Colonic mucosa (tissue), 4 donors: ENCODE data around the gene TBX10. TPM values are rescaled to one million over a fixed set of nuclear protein-coding genes. Genes with fewer than 3 reads are reported as not detected.

Experiments used
- DNase-seq: peaks from one replicate; pipeline ENCODE4 v3.0.0-alpha.2; 2020
- H3K27ac ChIP-seq: fragments of 200-600 bp; one replicate; pipeline ENCODE4 v1.8.0; 2021
- H3K27me3 ChIP-seq: fragments of 200-600 bp; one replicate; pipeline ENCODE4 v1.8.0; 2021
- H3K36me3 ChIP-seq: fragments of 200-600 bp; one replicate; pipeline ENCODE4 v1.8.0; 2021
- H3K4me1 ChIP-seq: fragments of 200-600 bp; one replicate; pipeline ENCODE4 v1.8.0; 2021; ENCODE audit warnings: mild to moderate bottlenecking
- H3K4me3 ChIP-seq: fragments of 200-600 bp; one replicate; pipeline ENCODE4 v1.8.0; 2021
- H3K9ac ChIP-seq, 2 donors: one replicate each; pipeline ENCODE4 v1.7.0; 2013; ENCODE audit warnings: control low read depth in 2 of 2, low read depth in 2 of 2, low read length in 2 of 2
- H3K9me3 ChIP-seq: fragments of 200-600 bp; one replicate; pipeline ENCODE4 v1.8.0; 2021
- intact Hi-C: fragments of 100-400 bp; cut with DNase I; formaldehyde crosslinking; loops from one replicate; pipeline ENCODE4 v1.14.1; 2022
- total RNA-seq, 2 donors: library from RNA; stranded (reverse); fragmentation: NEBNext Ultra II Directional in 1 of 2; extraction: Animal tissue kit (Norgen Biotek cat#: 25700) in 1 of 2; gene quantifications; one replicate each; pipeline ENCODE4 v1.2.1, GENCODE V29; 2021
- TF ChIP-seq, protein P1 (sequence below): fragments of 200-600 bp; IDR thresholded peaks from one replicate; pipeline ENCODE4 v1.8.0; 2022; ENCODE audit warnings: antibody characterized with exemption, mild to moderate bottlenecking
- donor health status: healthy.
- donor health status: DM: no; HTN: no; CAD: no.
- donor health status: DM: no; HTN: no; CAD: no.

The TBX10 gene
- total RNA-seq, 2 donors from 2014 or later = 7.8 to 19.3 TPM

DNA sequence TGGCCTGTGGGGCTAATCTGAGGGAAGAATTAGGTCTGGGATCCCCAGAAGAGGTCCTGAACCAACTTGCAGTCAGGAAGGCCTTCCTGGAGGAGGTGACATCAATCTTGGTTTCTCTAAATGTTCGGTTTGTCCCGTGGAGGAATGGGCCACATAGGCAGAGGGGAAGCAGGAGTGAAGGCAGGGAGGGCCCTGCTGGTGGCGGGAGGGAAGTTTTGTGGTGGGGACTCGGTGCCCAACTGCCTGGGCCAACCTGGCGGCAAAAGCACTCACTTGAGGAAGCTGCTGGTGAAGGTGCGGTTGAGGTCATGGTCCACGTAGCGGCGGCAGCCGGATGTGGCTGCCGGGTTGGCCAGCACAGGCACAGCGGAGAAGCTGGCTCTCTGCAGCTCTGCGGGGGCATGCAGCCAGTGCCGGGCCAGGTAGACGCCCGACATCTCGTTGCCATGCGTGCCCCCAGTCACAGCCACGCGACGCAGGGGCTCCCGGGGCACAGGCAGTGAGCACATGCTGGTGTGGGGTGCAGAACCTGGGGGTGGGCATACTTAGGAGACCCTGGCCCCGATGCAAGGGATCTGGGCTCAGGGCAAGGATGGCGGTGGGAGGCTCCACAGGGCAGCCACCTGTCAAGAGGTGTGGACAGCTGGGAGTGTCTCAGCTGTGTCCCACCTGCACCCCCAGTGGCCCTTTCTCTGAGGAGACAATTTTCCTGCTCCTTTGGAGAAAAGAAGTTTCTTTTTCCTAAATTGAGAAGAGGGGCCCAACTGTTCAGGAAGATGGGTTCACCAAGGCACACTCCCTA is 7.2 kb upstream of the TBX10 start:
- no peaks in the 10 kb centered on the region for H3K27me3 ChIP-seq
- H3K4me1 ChIP-seq = peaks cover 11% of the 10 kb centered on the region
- no peaks in the 10 kb centered on the region for H3K9me3 ChIP-seq
- peak overlapping the region in 1 of 2 donors; percentile 68 for H3K9ac ChIP-seq
- DNase-seq = peak; percentile 66
- TF ChIP-seq, protein P1, sequence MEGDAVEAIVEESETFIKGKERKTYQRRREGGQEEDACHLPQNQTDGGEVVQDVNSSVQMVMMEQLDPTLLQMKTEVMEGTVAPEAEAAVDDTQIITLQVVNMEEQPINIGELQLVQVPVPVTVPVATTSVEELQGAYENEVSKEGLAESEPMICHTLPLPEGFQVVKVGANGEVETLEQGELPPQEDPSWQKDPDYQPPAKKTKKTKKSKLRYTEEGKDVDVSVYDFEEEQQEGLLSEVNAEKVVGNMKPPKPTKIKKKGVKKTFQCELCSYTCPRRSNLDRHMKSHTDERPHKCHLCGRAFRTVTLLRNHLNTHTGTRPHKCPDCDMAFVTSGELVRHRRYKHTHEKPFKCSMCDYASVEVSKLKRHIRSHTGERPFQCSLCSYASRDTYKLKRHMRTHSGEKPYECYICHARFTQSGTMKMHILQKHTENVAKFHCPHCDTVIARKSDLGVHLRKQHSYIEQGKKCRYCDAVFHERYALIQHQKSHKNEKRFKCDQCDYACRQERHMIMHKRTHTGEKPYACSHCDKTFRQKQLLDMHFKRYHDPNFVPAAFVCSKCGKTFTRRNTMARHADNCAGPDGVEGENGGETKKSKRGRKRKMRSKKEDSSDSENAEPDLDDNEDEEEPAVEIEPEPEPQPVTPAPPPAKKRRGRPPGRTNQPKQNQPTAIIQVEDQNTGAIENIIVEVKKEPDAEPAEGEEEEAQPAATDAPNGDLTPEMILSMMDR = no peak
- peak overlapping the region; percentile 46 for H3K27ac ChIP-seq
- intact Hi-C loops = no loop called here
- H3K4me3 ChIP-seq = no peak overlapping the region
- no peaks in the 10 kb centered on the region for H3K36me3 ChIP-seq

DNA sequence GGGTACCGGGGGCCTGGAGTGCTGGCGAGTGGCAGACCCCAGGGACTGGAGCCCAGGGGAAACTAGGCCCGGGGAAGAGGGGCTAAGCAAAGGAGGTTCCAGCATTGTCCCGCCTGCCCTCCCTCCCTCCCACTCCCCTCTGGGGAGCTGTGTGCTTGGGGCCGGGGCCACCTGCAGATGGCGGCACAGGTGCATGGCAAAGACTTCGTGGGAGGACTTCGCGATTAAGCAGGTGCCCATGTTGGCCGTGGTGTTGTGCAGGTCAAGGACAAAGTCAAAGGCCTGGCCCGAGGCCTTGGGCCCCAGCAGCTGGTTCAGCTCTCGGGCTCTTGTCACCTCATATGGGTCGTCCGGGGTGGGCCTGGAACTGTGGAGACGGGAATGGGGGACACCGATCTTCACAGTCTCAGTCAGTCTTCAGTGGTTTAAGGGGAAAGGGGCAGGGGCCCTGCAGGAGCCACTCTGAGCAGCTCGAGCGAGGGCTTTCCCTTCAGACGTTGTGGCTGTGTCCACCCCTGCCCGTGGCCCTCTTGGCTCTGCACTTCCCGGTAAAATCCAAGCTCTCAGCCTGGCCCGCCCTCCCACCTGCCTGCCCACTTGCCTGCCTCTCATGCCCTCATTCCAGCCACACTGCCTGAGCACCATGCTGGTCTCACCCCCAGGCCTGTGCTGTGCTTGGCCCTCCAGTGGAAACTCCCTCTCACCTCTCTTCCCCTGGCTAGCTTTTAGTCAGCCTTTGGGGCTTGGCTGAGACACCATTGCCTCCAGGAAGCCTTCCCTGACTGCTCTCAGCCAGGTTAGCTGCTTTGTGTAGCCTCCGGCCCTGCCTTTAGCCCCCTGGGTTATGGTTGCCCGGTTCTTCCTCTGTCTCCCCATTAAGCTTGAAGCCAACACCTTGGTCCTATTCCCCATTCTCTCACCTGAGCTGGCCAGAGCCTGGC is 6.2 kb upstream of the TBX10 start:
- peak overlapping the region; percentile 46 for H3K27ac ChIP-seq
- H3K4me1 ChIP-seq = peaks cover 11% of the 10 kb centered on the region
- no peak overlapping the region for H3K4me3 ChIP-seq
- H3K36me3 ChIP-seq = no peaks in the 10 kb centered on the region
- no peaks in the 10 kb centered on the region for H3K27me3 ChIP-seq
- H3K9me3 ChIP-seq = no peaks in the 10 kb centered on the region
- no peak overlapping the region for H3K9ac ChIP-seq
- TF ChIP-seq, protein P1 = no peak
- no peak for DNase-seq
- intact Hi-C loops = no loop called here

DNA sequence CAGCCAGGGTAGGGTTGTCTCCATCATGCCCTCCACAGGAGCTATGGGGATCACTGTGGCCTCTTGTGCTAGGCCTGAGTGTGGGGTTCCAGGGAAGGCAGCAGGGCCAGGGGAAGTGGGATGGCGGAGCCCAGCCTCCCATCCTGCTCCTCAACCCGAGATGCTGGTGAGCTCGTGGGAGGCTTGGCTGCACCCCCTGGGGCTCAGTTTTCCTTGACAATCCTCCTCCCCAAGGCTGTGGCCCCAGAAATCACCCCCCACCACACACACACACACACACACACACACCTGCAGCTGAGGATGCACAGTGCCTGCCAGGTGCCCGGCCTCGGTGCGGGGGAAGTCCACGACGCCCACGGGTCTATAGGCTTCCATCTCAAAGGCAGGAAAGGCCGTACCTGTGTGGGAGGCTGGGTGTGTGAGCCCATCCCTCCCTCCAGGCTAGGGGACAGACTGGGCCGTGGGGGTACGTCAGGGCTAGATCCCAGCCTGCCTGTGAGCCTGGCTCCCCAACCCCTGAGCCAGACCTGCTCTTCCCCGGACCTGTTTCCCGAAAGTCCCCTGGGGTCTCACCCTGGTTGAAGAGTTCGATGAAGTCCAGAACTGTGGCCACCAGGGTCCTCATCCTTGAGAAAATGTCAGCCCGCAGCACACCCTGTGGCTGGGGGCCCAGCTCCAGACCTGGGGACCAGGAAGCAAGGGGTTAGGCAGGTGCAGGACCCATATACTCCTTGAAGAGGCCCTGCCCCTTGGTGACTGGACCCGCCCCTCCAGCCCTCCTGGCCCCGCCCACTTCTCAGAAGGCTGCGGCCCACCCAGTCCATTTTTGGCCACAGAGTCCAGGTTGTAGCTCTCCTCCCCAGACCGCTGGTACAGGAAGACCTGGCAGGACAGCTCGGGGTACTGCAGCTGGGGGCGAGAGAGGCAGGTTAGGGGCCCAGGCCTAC is 5.2 kb upstream of the TBX10 start:
- H3K36me3 ChIP-seq = no peaks in the 10 kb centered on the region
- no peak overlapping the region for H3K9ac ChIP-seq
- H3K27me3 ChIP-seq = no peaks in the 10 kb centered on the region
- intact Hi-C loops = no loop called here
- no peak for DNase-seq
- H3K27ac ChIP-seq = no peak overlapping the region
- TF ChIP-seq, protein P1 = no peak
- H3K4me3 ChIP-seq = no peak overlapping the region
- peaks cover 11% of the 10 kb centered on the region for H3K4me1 ChIP-seq
- no peaks in the 10 kb centered on the region for H3K9me3 ChIP-seq

DNA sequence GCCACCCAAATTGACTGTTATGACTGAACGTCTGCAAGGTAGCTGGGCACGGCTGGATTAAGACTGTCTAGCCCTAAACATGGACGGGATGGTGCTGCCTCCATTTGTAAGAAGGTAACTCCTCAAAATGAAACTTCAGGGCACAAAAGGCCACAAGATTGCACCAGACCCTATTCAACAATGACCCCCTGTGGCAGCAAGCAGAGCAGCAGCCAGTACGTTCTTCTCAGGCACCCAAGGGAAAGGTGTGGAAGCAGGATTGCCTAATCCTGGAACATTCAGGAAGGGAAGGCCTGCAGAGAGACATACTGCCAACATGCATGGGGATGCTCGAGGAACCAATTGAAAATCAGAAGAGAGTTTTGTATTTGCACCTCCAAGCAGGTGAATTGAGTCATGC is 4.5 kb upstream of the TBX10 start:
- H3K9ac ChIP-seq = no peak overlapping the region
- H3K9me3 ChIP-seq = no peaks in the 10 kb centered on the region
- TF ChIP-seq, protein P1 = no peak
- H3K27me3 ChIP-seq = no peaks in the 10 kb centered on the region
- no peaks in the 10 kb centered on the region for H3K36me3 ChIP-seq
- peaks cover 11% of the 10 kb centered on the region for H3K4me1 ChIP-seq
- H3K4me3 ChIP-seq = no peak overlapping the region
- intact Hi-C loops = no loop called here
- no peak for DNase-seq
- H3K27ac ChIP-seq = no peak overlapping the region
